NCI-H748 treated with DMSO at 0.1 percent for 48 hours (cell line): ENCODE measurements around the gene NUP214.
"Not testable (repeated sequence)": the region's sequence is repeated elsewhere in the genome, so short reads cannot be mapped to it uniquely, and the experiment has no call there.

ENCODE experiments used
- DNase-seq: peaks from one replicate; lab custom pipeline; 2025; lab: John Stamatoyannopoulos, UW

NUP214 gene

GRCh38 chr9:131259916-131260597 is 134.7 kb downstream of the NUP214 start:
- DNase-seq, result no peak

- no peak for DNase-seq
These were observed 135.5 kb downstream of the NUP214 start for GRCh38 chr9:131260751-131261452.

GRCh38 chr9:131262327-131263032 is 137.1 kb downstream of the NUP214 start:
- no peak for DNase-seq

GRCh38 chr9:131263033-131263343 is 137.6 kb downstream of the NUP214 start:
- not testable (repeated sequence) for DNase-seq

- no peak for DNase-seq
These were observed 138.3 kb downstream of the NUP214 start for GRCh38 chr9:131263701-131264100.

GRCh38 chr9:131264231-131264630 is 138.8 kb downstream of the NUP214 start:
- no peak for DNase-seq

- no peak for DNase-seq
These were observed 141.2 kb downstream of the NUP214 start for GRCh38 chr9:131266266-131267229.

- no peak for DNase-seq
These were observed 145.0 kb downstream of the NUP214 start for GRCh38 chr9:131270171-131271015.

- DNase-seq, result not testable (repeated sequence)
These were observed 145.6 kb downstream of the NUP214 start for GRCh38 chr9:131271016-131271273.

- no peak for DNase-seq
These were observed 146.1 kb downstream of the NUP214 start for GRCh38 chr9:131271506-131271931.

GRCh38 chr9:131272212-131272611 is 146.8 kb downstream of the NUP214 start:
- no peak for DNase-seq

- no peak for DNase-seq
These were observed 147.9 kb downstream of the NUP214 start for GRCh38 chr9:131273146-131273855.

- DNase-seq, result no peak
These were observed 148.7 kb downstream of the NUP214 start for GRCh38 chr9:131273856-131274673.

GRCh38 chr9:131274674-131275331 is 149.4 kb downstream of the NUP214 start:
- no peak for DNase-seq

GRCh38 chr9:131275332-131276093 is 150.1 kb downstream of the NUP214 start:
- DNase-seq, result no peak

- DNase-seq, result no peak
These were observed 150.9 kb downstream of the NUP214 start, which contains the start of gene FAM78A for GRCh38 chr9:131276094-131276888. TSS of gene FAM78A (minus strand) at chr9:131276510. CDS start at chr9:131276179, 331 bp downstream.

- no peak for DNase-seq
These were observed 151.5 kb downstream of the NUP214 start for GRCh38 chr9:131276891-131277286.
